T1000 (cell line): ENCODE measurements around the gene VAV2.

Experiments
- DNase-seq: peaks from one replicate; lab custom pipeline; 2025; ENCODE audit warnings: mixed read lengths; lab: John Stamatoyannopoulos, UW

Gene VAV2

DNA sequence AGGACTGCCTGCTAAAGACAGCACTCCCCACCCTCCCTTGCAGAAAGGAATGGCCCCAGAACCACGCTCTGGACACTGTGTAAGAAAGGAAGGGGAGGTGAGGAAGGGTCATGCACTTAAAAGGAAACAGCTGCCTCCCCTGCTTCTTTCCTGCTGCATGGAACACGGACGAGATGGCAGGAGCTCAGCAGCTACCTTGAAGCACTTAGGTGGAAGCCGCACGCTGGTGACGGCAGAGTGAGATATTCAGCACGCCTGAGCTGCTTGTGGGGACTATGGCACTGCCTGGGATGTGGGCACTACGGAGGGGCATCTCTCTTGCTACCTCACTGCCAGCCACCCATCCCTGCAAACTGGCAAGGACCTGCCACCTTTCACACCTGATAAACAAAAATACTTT lies 101.5 kb downstream of the VAV2 start:
- no peak for DNase-seq

GRCh38 chr9:133889584-133890301 lies 102.4 kb downstream of the VAV2 start:
- DNase-seq: peak; percentile 15

GRCh38 chr9:133888809-133889491 lies 103.2 kb downstream of the VAV2 start:
- DNase-seq: no peak

DNA sequence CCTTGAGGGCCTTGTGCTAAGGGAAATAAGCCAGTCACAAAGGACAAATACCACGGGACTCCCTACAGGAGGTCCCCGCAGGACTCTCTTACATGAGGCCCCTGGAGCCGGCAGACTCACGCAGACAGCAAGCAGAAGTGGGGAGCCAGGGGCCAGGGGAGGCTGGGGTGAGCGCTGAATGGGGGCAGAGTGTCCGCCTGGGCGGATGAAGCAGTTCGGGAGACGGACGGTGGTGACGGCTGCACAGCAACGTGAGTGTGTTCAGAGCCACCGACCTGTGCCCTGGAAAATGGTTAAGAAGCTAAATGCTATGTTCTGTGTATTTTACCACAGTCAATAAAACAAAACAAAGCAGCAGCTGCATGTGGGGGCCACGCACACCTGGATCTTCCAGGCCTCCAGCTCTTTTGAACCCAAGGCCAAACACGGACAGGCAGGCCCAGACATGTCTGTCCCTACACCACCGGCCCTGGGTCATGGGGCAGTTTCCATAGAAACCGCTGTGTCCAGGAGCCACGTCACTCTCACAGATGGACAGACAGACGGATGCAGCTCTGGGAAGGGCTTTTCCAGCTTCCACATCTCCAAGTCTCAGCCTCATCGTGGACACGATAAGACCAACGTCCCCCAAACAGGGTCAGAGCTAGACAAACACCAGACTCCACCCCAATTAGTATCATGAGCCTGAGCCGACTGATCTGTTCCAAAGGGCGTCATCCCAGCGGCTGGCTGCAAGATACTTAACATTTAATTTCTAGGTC lies 103.9 kb downstream of the VAV2 start:
- no peak for DNase-seq

DNA sequence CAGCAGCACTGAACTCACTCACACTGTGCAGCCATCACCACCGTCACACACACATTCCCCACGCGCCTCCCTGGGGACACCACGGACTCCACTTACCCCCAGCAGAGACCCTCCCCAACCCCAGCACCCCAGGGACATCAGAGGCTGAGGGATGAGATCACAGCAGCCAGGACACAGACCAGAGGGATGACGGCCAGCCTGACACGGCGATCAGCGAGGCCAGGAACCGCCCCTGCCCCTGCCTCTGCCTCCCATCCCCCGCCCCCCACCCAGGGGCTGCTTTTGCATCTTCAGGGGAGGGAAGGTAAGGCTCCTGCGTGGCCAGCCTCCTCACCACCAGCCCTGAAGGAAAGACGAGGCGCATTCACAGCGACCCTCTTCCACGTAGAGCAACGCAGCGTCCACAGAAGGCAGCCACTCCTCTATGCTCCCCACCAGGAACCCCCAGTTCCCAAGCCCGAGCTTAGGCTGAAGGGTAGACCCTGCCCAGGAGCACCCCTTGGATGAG lies 104.5 kb downstream of the VAV2 start:
- no peak for DNase-seq

DNA sequence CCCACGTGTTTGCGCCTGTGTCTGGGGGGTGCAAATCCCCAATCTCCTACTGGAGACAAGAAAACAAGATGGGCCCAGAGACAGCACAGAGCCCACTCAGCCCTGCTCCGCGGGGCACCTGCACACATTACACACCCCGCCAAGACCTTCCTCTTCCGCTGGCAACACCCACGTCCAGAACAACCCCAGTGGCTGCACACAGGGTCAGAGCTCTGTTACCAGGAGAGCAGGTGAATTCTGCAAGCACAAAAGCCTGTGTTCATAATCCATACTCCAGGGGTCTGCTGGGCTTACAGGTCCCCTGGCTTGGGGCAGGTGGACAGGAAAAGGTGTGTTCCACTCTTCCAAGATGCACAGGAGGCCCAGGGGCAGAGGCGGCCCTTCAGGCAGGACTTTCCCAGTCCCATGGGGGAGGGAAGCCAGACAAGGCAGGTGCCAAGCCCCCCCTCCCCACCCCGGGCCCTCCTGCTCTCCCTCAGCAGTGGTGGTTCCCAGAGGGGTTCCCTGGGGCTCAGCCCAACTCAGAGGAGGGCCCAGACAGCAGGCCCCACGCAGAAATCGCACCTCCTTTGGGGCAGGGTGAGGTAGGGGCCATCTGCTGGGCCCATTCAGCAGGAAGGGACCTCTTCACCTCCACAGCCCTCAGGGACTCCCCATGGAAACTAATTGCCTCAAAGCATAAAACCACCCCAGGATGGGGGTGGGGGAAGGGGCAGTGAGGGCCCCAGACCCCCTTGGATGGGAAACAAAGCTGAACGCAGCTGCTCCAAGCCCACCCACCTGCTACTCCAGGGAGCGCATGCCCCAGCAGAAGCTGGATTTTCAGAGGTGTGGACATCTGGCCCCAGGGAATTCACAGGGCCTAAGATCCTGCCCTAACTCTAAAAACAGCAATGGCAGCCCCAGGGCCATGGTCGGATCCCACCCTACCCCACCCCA lies 105.3 kb downstream of the VAV2 start:
- no peak for DNase-seq

GRCh38 chr9:133884907-133885744 lies 107.0 kb downstream of the VAV2 start:
- DNase-seq: no peak

GRCh38 chr9:133882849-133883755 lies 109.0 kb downstream of the VAV2 start:
- no peak for DNase-seq

DNA sequence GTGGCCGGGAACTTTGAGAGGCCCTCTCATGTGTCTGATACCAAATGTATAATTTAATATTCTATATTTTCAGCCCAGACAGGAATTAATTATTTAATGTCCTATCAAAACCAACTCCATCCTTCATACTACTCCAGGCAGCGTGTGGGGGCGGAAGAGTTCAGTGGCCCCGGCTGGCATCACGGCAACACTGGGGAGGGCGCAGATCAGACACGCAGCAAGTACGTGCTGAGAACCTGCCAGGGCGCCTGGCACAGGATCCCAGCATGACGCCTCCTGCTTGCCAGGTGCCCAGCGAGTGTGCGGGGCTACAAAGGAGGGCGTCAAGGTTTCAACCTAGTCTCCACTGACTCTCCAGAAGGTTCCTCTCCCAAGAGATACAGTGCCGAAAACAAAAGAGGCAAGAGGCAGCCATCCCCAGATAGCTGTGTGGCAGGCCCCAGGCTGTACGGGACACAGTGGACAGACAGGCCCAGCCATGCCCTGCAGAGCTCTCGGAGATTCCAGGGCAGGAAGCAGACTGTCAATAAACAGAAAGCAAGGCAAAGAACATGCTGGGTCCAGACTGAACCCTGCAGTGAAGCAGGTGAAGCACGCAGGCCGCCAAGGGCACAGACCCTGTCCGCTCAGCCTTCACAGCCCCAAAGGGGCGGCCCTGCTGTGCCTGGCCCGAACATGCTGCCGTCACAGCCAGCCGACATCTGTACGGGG lies 110.3 kb downstream of the VAV2 start:
- no peak for DNase-seq

DNA sequence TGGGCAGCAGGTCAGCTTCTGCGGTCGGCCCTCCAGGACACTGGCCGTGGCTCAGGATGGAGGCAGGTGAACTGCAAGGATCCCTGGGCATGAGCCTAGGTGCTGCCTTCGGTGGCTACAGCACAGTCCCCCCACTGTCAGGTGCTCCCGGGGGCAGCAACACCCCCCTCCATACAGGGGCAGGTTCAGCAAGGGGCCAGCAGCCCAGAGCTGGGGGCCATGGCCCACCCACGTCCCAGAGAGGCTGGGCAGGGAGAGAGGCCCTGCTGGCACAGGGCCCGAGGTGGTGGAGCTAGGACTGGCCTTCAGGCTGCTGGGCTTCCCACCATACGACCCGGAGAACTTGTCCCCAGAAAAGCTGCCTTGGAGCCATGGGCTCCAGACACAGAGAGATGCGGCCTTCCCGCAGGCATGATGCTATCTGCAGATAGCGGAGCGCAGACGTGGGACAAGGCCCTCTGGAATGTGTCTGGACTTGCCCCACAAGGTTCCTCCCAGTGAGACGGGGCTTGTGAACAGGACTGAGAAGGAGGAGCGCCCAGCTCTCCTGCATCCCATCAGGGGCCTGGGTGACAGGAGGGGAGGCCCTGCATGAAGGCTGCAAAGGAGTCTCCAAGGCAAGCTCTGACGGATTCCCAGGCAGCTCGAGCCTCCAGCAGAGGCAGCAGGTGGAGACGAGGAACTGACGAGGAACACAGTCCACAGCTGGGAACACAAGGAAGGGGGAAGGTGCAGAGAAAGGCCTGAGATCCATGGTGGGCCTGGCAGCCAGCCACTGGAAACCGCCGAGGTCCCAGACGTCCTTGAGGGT lies 111.1 kb downstream of the VAV2 start:
- DNase-seq: no peak

- no peak for DNase-seq
Observed at GRCh38 chr9:133880136-133880535, 112.0 kb downstream of the VAV2 start.

DNA sequence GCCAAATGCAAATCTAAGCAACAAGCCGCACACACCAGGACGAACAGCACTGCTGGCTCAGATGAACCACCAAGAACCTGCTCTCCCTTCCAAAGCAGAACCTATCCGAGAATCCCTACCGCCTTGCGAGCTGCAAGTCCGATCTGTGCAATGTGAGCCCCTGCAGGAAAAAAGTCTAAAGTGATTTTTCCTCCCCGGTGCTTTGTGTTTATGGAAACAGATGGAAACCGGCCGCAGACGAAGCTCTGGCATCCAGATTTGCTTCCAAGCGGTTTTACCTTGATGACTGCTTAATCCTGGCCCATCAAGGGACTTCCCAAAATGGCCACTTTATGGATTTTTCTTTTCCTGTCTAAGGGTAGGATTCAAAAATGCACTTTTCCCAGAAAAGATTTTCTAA lies 112.5 kb downstream of the VAV2 start:
- no peak for DNase-seq

GRCh38 chr9:133878402-133878801 lies 113.7 kb downstream of the VAV2 start:
- DNase-seq: no peak

DNA sequence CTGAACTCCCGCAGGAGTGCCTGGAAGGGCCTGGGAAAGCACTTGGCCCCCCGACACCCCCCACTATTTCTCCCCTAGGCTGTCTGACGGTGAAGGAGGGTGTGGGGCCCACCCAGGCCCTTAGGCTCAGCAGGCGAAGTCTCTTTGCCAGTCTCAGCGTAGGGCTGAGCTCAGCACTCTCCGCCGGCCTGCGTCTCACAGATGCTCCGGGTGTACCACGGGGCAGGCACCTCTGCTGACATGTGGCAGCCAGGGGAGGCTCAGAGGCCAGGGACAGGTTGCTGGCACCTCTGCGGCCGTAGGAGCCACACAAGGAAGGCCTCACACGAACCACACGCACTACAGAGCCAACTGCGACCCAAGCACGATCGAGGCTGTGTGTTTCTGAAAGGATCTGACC lies 114.2 kb downstream of the VAV2 start:
- DNase-seq: no peak

GRCh38 chr9:133877327-133877726 lies 114.8 kb downstream of the VAV2 start:
- DNase-seq: no peak

GRCh38 chr9:133876836-133877235 lies 115.3 kb downstream of the VAV2 start:
- DNase-seq: no peak

- no peak for DNase-seq
Observed at GRCh38 chr9:133876144-133876543, 116.0 kb downstream of the VAV2 start.

- no peak for DNase-seq
Observed at GRCh38 chr9:133875131-133875530, 117.0 kb downstream of the VAV2 start.
